Neural progenitor cell (in vitro differentiated cells): ENCODE measurements around the gene GNAI1.

Experiments
- CTCF ChIP-seq: fragments of 200-600 bp; sonication (generic); IDR thresholded peaks from 2 replicates; pipeline ENCODE4 v1.5.1; 2017; ENCODE audit warnings: antibody characterized with exemption, mild to moderate bottlenecking
- EZH2 ChIP-seq: fragments of 200-600 bp; sonication (generic); IDR thresholded peaks from 2 replicates; pipeline ENCODE4 v1.6.1; 2017; ENCODE audit warnings: antibody characterized with exemption, mild to moderate bottlenecking, moderate library complexity

- TF ChIP-seq EZH2, result no peak
- no peak for TF ChIP-seq CTCF
Observed at GRCh38 chr7:80140388-80140787, 5.8 kb downstream of the GNAI1 start.
